IMR-90 (cell line): ENCODE data around the gene PARP1. TPM values are rescaled to one million over a fixed set of nuclear protein-coding genes. Genes with fewer than 3 reads are reported as not detected.

Source experiments
- ATAC-seq: fragments of 200-7000 bp; cut with Tn5 transposase; 2 replicates; pipeline ENCODE4 v1.9.1; 2020; ENCODE audit warnings: low read depth, mild to moderate bottlenecking, moderate library complexity
- BruUV-seq: library from RNA; stranded (reverse); fragments of 400-500 nt; replicated peaks from 2 replicates; lab custom pipeline; 2021; lab: Mats Ljungman, UMichigan
- CTCF ChIA-PET: fragments of 300-600 bp; formaldehyde crosslinking; extraction: SDS; loops from one replicate; lab custom pipeline; 2021; ENCODE audit warnings: antibody characterized with exemption; lab: Yijun Ruan, JAX
- POLR2A ChIA-PET: fragments of 300-600 bp; sonication (Branson Sonifier 250); formaldehyde crosslinking; loops from one replicate; lab custom pipeline; 2022; ENCODE audit warnings: antibody characterized with exemption; ENCODE audit not compliant: unreplicated experiment; lab: Charles Lee
- DNase-seq: peaks from one replicate; pipeline ENCODE4 v3.0.0; 2013
- H2AFZ ChIP-seq: replicated peaks from 2 replicates; pipeline ENCODE3; 2013; ENCODE audit warnings: low read length, mild to moderate bottlenecking; ENCODE audit not compliant: poor library complexity
- H2AK5ac ChIP-seq: 2 replicates; pipeline ENCODE4 v1.6.1; 2013; ENCODE audit warnings: low read depth, low read length, inconsistent platforms
- H2AK9ac ChIP-seq: replicated peaks from 2 replicates; pipeline ENCODE3; 2013; ENCODE audit warnings: mild to moderate bottlenecking, low read depth, low read length, moderate library complexity; ENCODE audit not compliant: poor library complexity
- H2BK120ac ChIP-seq: 2 replicates; pipeline ENCODE4 v1.6.1; 2013; ENCODE audit warnings: low read depth, low read length, inconsistent platforms
- H2BK15ac ChIP-seq: 3 replicates; pipeline ENCODE4 v1.6.1; 2013; ENCODE audit warnings: low read depth, low read length, inconsistent platforms
- H2BK20ac ChIP-seq: 2 replicates; pipeline ENCODE4 v1.6.1; 2013; ENCODE audit warnings: low read depth, mild to moderate bottlenecking, inconsistent platforms, low read length, moderate library complexity
- H2BK5ac ChIP-seq: 2 replicates; pipeline ENCODE4 v1.6.1; 2013; ENCODE audit warnings: mild to moderate bottlenecking, low read depth, low read length, inconsistent platforms; ENCODE audit not compliant: poor library complexity, severe bottlenecking
- H3K14ac ChIP-seq: replicated peaks from 2 replicates; pipeline ENCODE4 v1.6.1; 2013; ENCODE audit warnings: low read depth, low read length, inconsistent platforms
- H3K18ac ChIP-seq: 2 replicates; pipeline ENCODE4 v1.6.1; 2013; ENCODE audit warnings: low read depth, low read length, control low read depth
- H3K23ac ChIP-seq: 2 replicates; pipeline ENCODE4 v1.6.1; 2013; ENCODE audit warnings: low read depth, low read length, inconsistent platforms
- H3K27ac ChIP-seq: 2 replicates; pipeline ENCODE4 v1.5.1; 2013; ENCODE audit warnings: mild to moderate bottlenecking, control low read depth, low read length; ENCODE audit not compliant: insufficient read depth
- H3K27me3 ChIP-seq: 2 replicates; pipeline ENCODE4 v1.6.1; 2013; ENCODE audit warnings: low read length; ENCODE audit not compliant: control insufficient read depth, insufficient read depth
- H3K36me3 ChIP-seq: 2 replicates; pipeline ENCODE4 v1.6.1; 2013; ENCODE audit warnings: low read length, mixed read lengths; ENCODE audit not compliant: control insufficient read depth, insufficient read depth
- H3K4ac ChIP-seq: 2 replicates; pipeline ENCODE4 v1.6.1; 2013; ENCODE audit warnings: low read depth, low read length, inconsistent platforms
- H3K4me1 ChIP-seq: 2 replicates; pipeline ENCODE4 v1.6.1; 2013; ENCODE audit warnings: low read length, mixed read lengths; ENCODE audit not compliant: control insufficient read depth, insufficient read depth
- H3K4me2 ChIP-seq: 2 replicates; pipeline ENCODE4 v1.6.1; 2013; ENCODE audit warnings: low read depth, mild to moderate bottlenecking, control low read depth, low read length, moderate library complexity
- H3K4me3 ChIP-seq: 2 replicates; pipeline ENCODE4 v1.5.1; 2013; ENCODE audit warnings: low read depth, mild to moderate bottlenecking, control low read depth, low read length, moderate library complexity; ENCODE audit not compliant: insufficient read depth
- H3K56ac ChIP-seq: 2 replicates; pipeline ENCODE4 v1.6.1; 2013; ENCODE audit warnings: low read length, inconsistent platforms; ENCODE audit not compliant: insufficient read depth; ENCODE audit errors: extremely low read depth
- H3K79me1 ChIP-seq, 2 experiments: 2 replicates each; pipeline ENCODE4 v1.6.1; 2013; ENCODE audit warnings: low read length in 2 of 2, inconsistent platforms in 1 of 2, low read depth in 1 of 2
- H3K9ac ChIP-seq: 2 replicates; pipeline ENCODE4 v1.6.1; 2013; ENCODE audit warnings: low read depth, low read length, control low read depth
- H3K9me1 ChIP-seq: 2 replicates; pipeline ENCODE4 v1.6.1; 2013; ENCODE audit warnings: low read length, inconsistent platforms; ENCODE audit not compliant: insufficient read depth
- H3K9me3 ChIP-seq: 2 replicates; pipeline ENCODE4 v1.6.1; 2013; ENCODE audit warnings: low read length; ENCODE audit not compliant: control insufficient read depth, insufficient read depth
- H4K20me1 ChIP-seq: 2 replicates; pipeline ENCODE4 v1.6.1; 2013; ENCODE audit warnings: low read length, inconsistent platforms; ENCODE audit not compliant: insufficient read depth
- H4K5ac ChIP-seq: 2 replicates; pipeline ENCODE4 v1.6.1; 2013; ENCODE audit warnings: mild to moderate bottlenecking, low read depth, low read length, control low read depth
- H4K8ac ChIP-seq, 2 experiments: 2 replicates each; pipeline ENCODE4 v1.6.1; 2013; ENCODE audit warnings: low read depth in 2 of 2, low read length in 2 of 2, control low read depth in 1 of 2, inconsistent platforms in 1 of 2
- H4K91ac ChIP-seq: 2 replicates; pipeline ENCODE4 v1.6.1; 2013; ENCODE audit warnings: low read depth, low read length, inconsistent platforms; ENCODE audit not compliant: insufficient read depth
- BHLHE40 ChIP-seq: fragments of 150-350 bp; IDR thresholded peaks from 2 replicates; pipeline ENCODE4 v1.6.1; 2016; ENCODE audit warnings: mild to moderate bottlenecking, low read depth, low read length
- CEBPB ChIP-seq: IDR thresholded peaks from 2 replicates; pipeline ENCODE4 v1.6.1; 2012; ENCODE audit warnings: low read depth, low read length, improper control_type of control experiment
- CTCF ChIP-seq: conservative IDR thresholded peaks from 2 replicates; pipeline ENCODE4 v1.5.1; 2012; ENCODE audit warnings: mild to moderate bottlenecking, low read depth, low read length, improper control_type of control experiment
- ELK1 ChIP-seq: fragments of 150-350 bp; IDR thresholded peaks from 2 replicates; pipeline ENCODE4 v1.6.1; 2016; ENCODE audit warnings: low read depth, mild to moderate bottlenecking, low read length, moderate library complexity, borderline replicate concordance
- MAFK ChIP-seq: IDR thresholded peaks from 2 replicates; pipeline ENCODE4 v1.6.1; 2012; ENCODE audit warnings: low read depth, low read length, improper control_type of control experiment
- MAZ ChIP-seq: IDR thresholded peaks from 2 replicates; pipeline ENCODE4 v1.6.1; 2012; ENCODE audit warnings: low read depth, mild to moderate bottlenecking, low read length, improper control_type of control experiment, moderate library complexity, borderline replicate concordance
- MXI1 ChIP-seq: IDR thresholded peaks from 2 replicates; pipeline ENCODE4 v1.6.1; 2012; ENCODE audit warnings: low read depth, mild to moderate bottlenecking, low read length, moderate library complexity, borderline replicate concordance
- NFE2L2 ChIP-seq: fragments of 150-350 bp; IDR thresholded peaks from 2 replicates; pipeline ENCODE4 v1.6.1; 2016; ENCODE audit warnings: low read depth, mild to moderate bottlenecking, low read length
- POLR2A ChIP-seq: IDR thresholded peaks from 2 replicates; pipeline ENCODE4 v1.6.1; 2012; ENCODE audit warnings: mild to moderate bottlenecking, low read depth, low read length
- RAD21 ChIP-seq: IDR thresholded peaks from 2 replicates; pipeline ENCODE4 v1.6.1; 2012; ENCODE audit warnings: low read length, improper control_type of control experiment
- RCOR1 ChIP-seq: IDR thresholded peaks from 2 replicates; pipeline ENCODE4 v1.6.1; 2012; ENCODE audit warnings: mild to moderate bottlenecking, low read length, improper control_type of control experiment; ENCODE audit not compliant: insufficient replicate concordance
- RFX5 ChIP-seq: IDR thresholded peaks from 2 replicates; pipeline ENCODE4 v1.8.0; 2012; ENCODE audit warnings: low read depth, mild to moderate bottlenecking, low read length, moderate library complexity
- SMC3 ChIP-seq: fragments of 150-350 bp; IDR thresholded peaks from 2 replicates; pipeline ENCODE4 v1.6.1; 2016; ENCODE audit warnings: low read depth, mild to moderate bottlenecking, antibody characterized with exemption, low read length, moderate library complexity
- USF2 ChIP-seq: fragments of 150-350 bp; IDR thresholded peaks from 2 replicates; pipeline ENCODE4 v1.6.1; 2017; ENCODE audit warnings: mild to moderate bottlenecking, antibody characterized with exemption, low read length, low read depth
- WGBS, 2 experiments: methylation state at CpG; one replicate each; pipeline versions ENCODE4 v1.1.5 to v1.1.7; 2013; ENCODE audit warnings: missing lambda C conversion rate in 2 of 2; ENCODE audit not compliant: insufficient read length in 1 of 2; ENCODE audit errors: extremely low coverage in 2 of 2; 5-methylcytosine and 5-hydroxymethylcytosine counted together
- dilution Hi-C: fragments of 300-500 bp; cut with HindIII; formaldehyde crosslinking; loops from one replicate; pipeline ENCODE4 v1.14.3; 2018; ENCODE audit warnings: low sequenced_read_pairs; ENCODE audit not compliant: unreplicated experiment
- in situ Hi-C: fragments of 300-500 bp; cut with MboI; formaldehyde crosslinking; loops from 3 replicates; pipeline ENCODE4 v1.14.3; 2019; ENCODE audit warnings: low sequenced_read_pairs, inconsistent platforms, mixed read lengths
- intact Hi-C: fragments of 100-400 bp; cut with micrococcal nuclease; formaldehyde crosslinking; loops from 2 replicates; pipeline ENCODE4 v1.10.0; 2022
- polyA plus RNA-seq, 3 experiments: library from polyadenylated mRNA; depleted of rRNA; stranded (reverse); fragments of >200 nt; gene quantifications; 2 replicates each; pipeline ENCODE4 v1.2.3, GENCODE V29; 2012; ENCODE audit warnings: low replicate concordance in 1 of 3
- total RNA-seq: library from RNA; depleted of rRNA; stranded (reverse); fragments of >200 nt; gene quantifications from 2 replicates; pipeline ENCODE4 v1.2.3, GENCODE V29; 2012

Gene PARP1
- total and polyA plus RNA-seq, 2 of the 4 experiments (the other 2 are of a cell fraction) = 86.5 to 105 TPM

GRCh38 chr1:226436855-226437491 is 29.1 kb upstream of the PARP1 start:
- Histone ChIP-seq H3K9me1 (no peaks in the 10 kb centered on the region), H3K4me2 (no peak overlapping the region), H4K91ac (no peak overlapping the region), H4K5ac (no peak overlapping the region), H3K27ac (no peak overlapping the region), H3K23ac (no peak overlapping the region), H2BK120ac (no peak overlapping the region), H2BK15ac (no peak overlapping the region), H3K36me3 (no peaks in the 10 kb centered on the region), H2BK5ac (no peak overlapping the region), H3K4ac (no peak overlapping the region), H4K8ac (no peak overlapping the region), H4K20me1 (no peaks in the 10 kb centered on the region), H2AK9ac (no peak overlapping the region), H2BK20ac (no peak overlapping the region), H3K79me1 (no peaks in the 10 kb centered on the region), H2AFZ (no peak overlapping the region), H3K4me3 (no peak overlapping the region), H3K9me3 (no peaks in the 10 kb centered on the region), H3K27me3 (peaks cover 18% of the 10 kb centered on the region; the same call in 1 of the 2 replicates), H3K56ac (no peak overlapping the region), H3K9ac (no peak overlapping the region), H3K14ac (no peak overlapping the region), H3K18ac (no peak overlapping the region), H3K4me1 (no peaks in the 10 kb centered on the region), H2AK5ac (no peak overlapping the region)
- intact Hi-C loops = no loop called here
- dilution Hi-C loops = no loop called here
- 14% methylated on average over 1 of the region's 8 CpGs; no CpG with 5 or more reads in 1 of the 2 experiments for WGBS, 2 experiments
- no TSS peak for BruUV-seq
- no peak for TF ChIP-seq POLR2A
- TF ChIP-seq MAZ = no peak
- no peak for TF ChIP-seq MXI1
- TF ChIP-seq SMC3 = no peak
- no peak for TF ChIP-seq NFE2L2
- no peak for TF ChIP-seq MAFK
- TF ChIP-seq BHLHE40 = no peak
- no peak for TF ChIP-seq RCOR1
- no peak for TF ChIP-seq RAD21
- TF ChIP-seq RFX5 = no peak
- no peak for TF ChIP-seq ELK1
- TF ChIP-seq CEBPB = no peak
- no peak for TF ChIP-seq USF2
- no peak for TF ChIP-seq CTCF
- in situ Hi-C loops = no loop called here
- ChIA-PET CTCF (no interaction called here), POLR2A (no interaction called here)
- DNase-seq (no peak), ATAC-seq (no peak)
